IPS-18a (cell line): ENCODE measurements around the gene GABPB1.

Experiments used
- H3K27ac ChIP-seq: one replicate; pipeline ENCODE4 v1.5.1; 2013; ENCODE audit warnings: low read length
- H3K27me3 ChIP-seq: one replicate; pipeline ENCODE4 v1.6.1; 2013; ENCODE audit warnings: mild to moderate bottlenecking, low read length; ENCODE audit not compliant: control insufficient read depth, insufficient read depth
- H3K36me3 ChIP-seq: one replicate; pipeline ENCODE4 v1.6.1; 2013; ENCODE audit warnings: low read depth, low read length; ENCODE audit not compliant: control insufficient read depth
- H3K4me1 ChIP-seq: one replicate; pipeline ENCODE4 v1.6.1; 2013; ENCODE audit warnings: low read depth, low read length; ENCODE audit not compliant: control insufficient read depth
- H3K4me3 ChIP-seq: one replicate; pipeline ENCODE4 v1.5.1; 2013; ENCODE audit warnings: low read length
- H3K9ac ChIP-seq: one replicate; pipeline ENCODE4 v1.6.1; 2013; ENCODE audit warnings: mild to moderate bottlenecking, low read length, moderate library complexity
- H3K9me3 ChIP-seq: one replicate; pipeline ENCODE4 v1.6.1; 2013; ENCODE audit warnings: low read depth, low read length; ENCODE audit not compliant: control insufficient read depth

GABPB1 gene

GRCh38 chr15:50234764-50235163, 120.2 kb downstream of the GABPB1 start:
- Histone ChIP-seq H3K36me3 (no peaks in the 10 kb centered on the region), H3K27ac (no peak overlapping the region), H3K27me3 (no peaks in the 10 kb centered on the region), H3K9ac (no peak overlapping the region), H3K9me3 (no peaks in the 10 kb centered on the region), H3K4me1 (no peaks in the 10 kb centered on the region), H3K4me3 (no peak overlapping the region)

GRCh38 chr15:50233192-50233736, 121.7 kb downstream of the GABPB1 start:
- H3K4me1 ChIP-seq, result no peaks in the 10 kb centered on the region
- no peak overlapping the region for H3K9ac ChIP-seq
- H3K27ac ChIP-seq, result no peak overlapping the region
- H3K4me3 ChIP-seq, result no peak overlapping the region
- H3K27me3 ChIP-seq, result no peaks in the 10 kb centered on the region
- H3K36me3 ChIP-seq, result no peaks in the 10 kb centered on the region
- no peaks in the 10 kb centered on the region for H3K9me3 ChIP-seq

GRCh38 chr15:50232791-50233190, 122.2 kb downstream of the GABPB1 start:
- H3K4me3 ChIP-seq, result no peak overlapping the region
- no peaks in the 10 kb centered on the region for H3K4me1 ChIP-seq
- H3K9ac ChIP-seq, result no peak overlapping the region
- no peaks in the 10 kb centered on the region for H3K9me3 ChIP-seq
- H3K36me3 ChIP-seq, result no peaks in the 10 kb centered on the region
- H3K27me3 ChIP-seq, result no peaks in the 10 kb centered on the region
- no peak overlapping the region for H3K27ac ChIP-seq

GRCh38 chr15:50231761-50232160, 123.2 kb downstream of the GABPB1 start:
- H3K27ac ChIP-seq, result no peak overlapping the region
- no peaks in the 10 kb centered on the region for H3K36me3 ChIP-seq
- H3K27me3 ChIP-seq, result no peaks in the 10 kb centered on the region
- H3K4me3 ChIP-seq, result no peak overlapping the region
- H3K4me1 ChIP-seq, result no peaks in the 10 kb centered on the region
- no peak overlapping the region for H3K9ac ChIP-seq
- no peaks in the 10 kb centered on the region for H3K9me3 ChIP-seq

- H3K36me3 ChIP-seq, result no peaks in the 10 kb centered on the region
- H3K4me3 ChIP-seq, result no peak overlapping the region
- no peaks in the 10 kb centered on the region for H3K27me3 ChIP-seq
- no peaks in the 10 kb centered on the region for H3K4me1 ChIP-seq
- no peaks in the 10 kb centered on the region for H3K9me3 ChIP-seq
- no peak overlapping the region for H3K27ac ChIP-seq
- H3K9ac ChIP-seq, result no peak overlapping the region
Measured at GRCh38 chr15:50229336-50229735, 125.7 kb downstream of the GABPB1 start.

- H3K27me3 ChIP-seq, result no peaks in the 10 kb centered on the region
- H3K36me3 ChIP-seq, result no peaks in the 10 kb centered on the region
- no peaks in the 10 kb centered on the region for H3K4me1 ChIP-seq
- H3K9me3 ChIP-seq, result no peaks in the 10 kb centered on the region
- H3K4me3 ChIP-seq, result no peak overlapping the region
- no peak overlapping the region for H3K9ac ChIP-seq
- H3K27ac ChIP-seq, result no peak overlapping the region
Measured at GRCh38 chr15:50228866-50229265, 126.1 kb downstream of the GABPB1 start.

- Histone ChIP-seq H3K9ac (no peak overlapping the region), H3K27ac (no peak overlapping the region), H3K4me3 (no peak overlapping the region), H3K9me3 (no peaks in the 10 kb centered on the region), H3K36me3 (no peaks in the 10 kb centered on the region), H3K27me3 (no peaks in the 10 kb centered on the region), H3K4me1 (no peaks in the 10 kb centered on the region)
Measured at GRCh38 chr15:50227076-50227475, 127.9 kb downstream of the GABPB1 start.

GRCh38 chr15:50225938-50226337, 129.1 kb downstream of the GABPB1 start:
- Histone ChIP-seq H3K27me3 (no peaks in the 10 kb centered on the region), H3K9ac (no peak overlapping the region), H3K4me1 (no peaks in the 10 kb centered on the region), H3K36me3 (no peaks in the 10 kb centered on the region), H3K9me3 (no peaks in the 10 kb centered on the region), H3K4me3 (no peak overlapping the region), H3K27ac (no peak overlapping the region)
